Uterus (tissue), 2 donors: ENCODE data around the gene KIF3B.

ENCODE experiments used
- CTCF ChIP-seq, 4 experiments: fragments of 200-600 bp in 2 of 4; fragments of 450-650 bp in 2 of 4; sonication (generic) in 2 of 4; IDR thresholded peaks; one replicate each; pipeline ENCODE4 v1.5.1; 2016 to 2019; ENCODE audit warnings: antibody characterized with exemption in 4 of 4, mild to moderate bottlenecking in 2 of 4, moderate library complexity in 1 of 4
- POLR2A ChIP-seq, 2 donors: fragments of 450-650 bp; IDR thresholded peaks; one replicate each; pipeline ENCODE4 v1.6.1; 2016; ENCODE audit warnings: antibody characterized with exemption in 2 of 2, mild to moderate bottlenecking in 1 of 2, moderate library complexity in 1 of 2

DNA sequence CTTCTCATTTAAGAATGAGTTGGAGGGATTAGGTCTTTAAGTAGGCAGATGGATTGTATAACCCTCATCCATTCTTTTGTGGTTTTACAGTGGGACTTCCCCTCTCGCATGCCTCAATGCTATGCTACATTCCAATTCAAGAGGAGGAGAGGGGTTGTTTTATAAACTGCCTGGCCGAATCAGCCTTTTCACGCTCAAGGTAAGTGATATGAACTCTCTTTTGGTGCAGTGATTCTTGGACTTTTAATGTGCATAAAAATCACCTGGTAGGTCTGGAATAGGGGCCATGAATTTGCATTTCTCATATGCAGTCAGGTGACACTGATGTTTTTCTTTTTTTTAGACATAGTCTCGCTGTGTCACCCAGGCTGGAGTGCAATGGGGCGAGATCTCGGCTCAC lies 91.5 kb downstream of the KIF3B start:
- no peak for TF ChIP-seq CTCF (IDR thresholded peaks at IDR 0.05)
- TF ChIP-seq POLR2A (IDR thresholded peaks at IDR 0.05), result no peak
